ENCODE results near the gene TMCO1. TPM values are rescaled to one million over a fixed set of nuclear protein-coding genes. Genes with fewer than 3 reads are reported as not detected.

The TMCO1 gene
- total RNA-seq, 1 experiment from 2014 or later = 67.3 TPM

Other genes with a start within 250 kb of the TMCO1 start
- gene LRRC52, start 224.9 kb downstream of the TMCO1 start, total RNA-seq (2014; rRNA removed; shearing (Covaris generic); ENCODE audit: low replicate concordance) = not detected in 2 replicates
- gene MGST3, start 137.6 kb downstream of the TMCO1 start, total RNA-seq (2014; rRNA removed; shearing (Covaris generic); ENCODE audit: low replicate concordance) = 148 and 168 TPM in 2 replicates
- 82.1 and 124 TPM in 2 replicates for gene ALDH9A1, start 70.3 kb downstream of the TMCO1 start, total RNA-seq (2014; rRNA removed; shearing (Covaris generic); ENCODE audit: low replicate concordance)
- 75.8 and 130 TPM in 2 replicates for gene UCK2, start 58.7 kb upstream of the TMCO1 start, total RNA-seq (2014; rRNA removed; shearing (Covaris generic); ENCODE audit: low replicate concordance)